ENCODE measurements around the gene KCNN3. TPM values are rescaled to one million over a fixed set of nuclear protein-coding genes. Genes with fewer than 3 reads are reported as not detected.

The KCNN3 gene
- total RNA-seq, 1 donor from 2014 or later: 0.84 TPM

DNA sequence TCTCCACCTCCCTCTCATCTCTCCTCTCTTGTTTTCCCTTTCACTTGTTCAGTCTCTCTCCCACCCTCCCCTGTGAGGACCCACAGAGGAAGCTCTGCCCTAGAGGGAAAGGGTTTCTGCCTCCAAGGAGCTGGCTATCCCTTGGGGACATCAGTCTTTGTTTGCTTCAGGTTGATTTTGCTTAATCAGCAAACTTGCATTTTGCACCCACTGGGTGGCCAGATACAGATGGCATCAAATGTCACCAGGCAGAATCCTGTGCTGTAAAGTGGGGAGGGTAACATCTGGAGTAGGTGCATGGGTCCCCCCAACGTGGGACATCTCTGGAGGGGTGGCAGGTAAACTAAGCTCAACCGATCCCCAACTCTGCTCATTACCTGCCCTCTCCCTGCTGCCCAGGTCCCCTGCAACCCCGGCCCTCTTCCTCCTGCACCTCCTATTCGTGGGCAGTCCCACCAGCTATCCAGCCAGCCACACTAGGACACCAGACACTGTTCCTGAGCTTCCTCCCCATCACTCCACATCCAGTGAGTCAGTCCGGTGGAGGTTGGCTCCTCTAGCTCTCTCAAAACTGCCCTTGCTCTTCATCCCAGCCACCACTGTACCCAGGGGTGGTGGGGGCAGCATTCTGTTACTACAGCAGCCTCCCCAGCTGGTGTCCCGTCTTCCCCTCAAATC, 123.3 kb downstream of the KCNN3 start:
- Mint-ChIP-seq H3K36me3 (ENCODE audit: low read depth) (no peaks in the 10 kb centered on the region), H3K27ac (ENCODE audit: unreplicated experiment) (peak overlapping the region; percentile 90), H3K9me3 (peaks cover 3% of the 10 kb centered on the region), H3K27me3 (ENCODE audit: low read depth) (peaks cover 36% of the 10 kb centered on the region), H3K4me1 (peaks cover 31% of the 10 kb centered on the region), H3K4me3 (no peak overlapping the region)
- no peak for DNase-seq (ENCODE audit: low read depth, low spot score)
- TF ChIP-seq, protein P1, sequence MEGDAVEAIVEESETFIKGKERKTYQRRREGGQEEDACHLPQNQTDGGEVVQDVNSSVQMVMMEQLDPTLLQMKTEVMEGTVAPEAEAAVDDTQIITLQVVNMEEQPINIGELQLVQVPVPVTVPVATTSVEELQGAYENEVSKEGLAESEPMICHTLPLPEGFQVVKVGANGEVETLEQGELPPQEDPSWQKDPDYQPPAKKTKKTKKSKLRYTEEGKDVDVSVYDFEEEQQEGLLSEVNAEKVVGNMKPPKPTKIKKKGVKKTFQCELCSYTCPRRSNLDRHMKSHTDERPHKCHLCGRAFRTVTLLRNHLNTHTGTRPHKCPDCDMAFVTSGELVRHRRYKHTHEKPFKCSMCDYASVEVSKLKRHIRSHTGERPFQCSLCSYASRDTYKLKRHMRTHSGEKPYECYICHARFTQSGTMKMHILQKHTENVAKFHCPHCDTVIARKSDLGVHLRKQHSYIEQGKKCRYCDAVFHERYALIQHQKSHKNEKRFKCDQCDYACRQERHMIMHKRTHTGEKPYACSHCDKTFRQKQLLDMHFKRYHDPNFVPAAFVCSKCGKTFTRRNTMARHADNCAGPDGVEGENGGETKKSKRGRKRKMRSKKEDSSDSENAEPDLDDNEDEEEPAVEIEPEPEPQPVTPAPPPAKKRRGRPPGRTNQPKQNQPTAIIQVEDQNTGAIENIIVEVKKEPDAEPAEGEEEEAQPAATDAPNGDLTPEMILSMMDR (conservative IDR thresholded peaks at IDR 0.05): no peak

DNA sequence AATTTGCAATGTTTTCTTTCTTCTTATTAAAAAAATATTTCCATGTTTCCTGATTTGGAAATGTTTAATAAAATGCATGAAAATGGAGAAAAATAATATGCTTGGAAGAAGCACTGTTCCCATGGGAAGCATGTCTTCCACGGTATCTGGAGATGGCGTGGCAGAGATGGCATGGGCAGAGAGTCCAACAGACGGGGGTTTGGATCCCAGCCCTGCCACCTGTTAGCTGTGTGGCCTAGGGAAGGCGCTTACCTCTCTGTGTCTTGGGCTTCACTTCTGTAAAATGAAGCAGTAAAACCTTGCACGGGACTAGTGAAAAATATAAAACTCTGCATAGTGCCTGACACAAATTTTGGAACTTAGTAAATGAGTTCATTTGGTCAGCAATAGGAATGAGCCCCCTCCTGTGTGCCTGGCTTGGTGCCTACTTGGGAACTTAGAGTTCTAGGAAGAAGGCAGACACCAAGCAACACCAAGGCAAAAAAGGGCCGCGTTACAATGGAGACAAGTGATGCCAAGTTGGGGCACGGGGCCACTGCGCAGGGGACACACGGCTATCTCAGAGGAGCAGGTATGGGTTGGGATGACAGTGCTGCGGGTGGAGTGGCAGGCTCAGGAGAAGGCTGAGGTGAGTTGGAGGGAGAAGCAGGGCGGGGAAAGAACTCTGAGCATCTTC, 124.2 kb downstream of the KCNN3 start:
- no peak for DNase-seq (ENCODE audit: low read depth, low spot score)
- Mint-ChIP-seq H3K27ac (ENCODE audit: unreplicated experiment) (no peak overlapping the region), H3K9me3 (peaks cover 6% of the 10 kb centered on the region), H3K4me1 (peaks cover 27% of the 10 kb centered on the region), H3K27me3 (ENCODE audit: low read depth) (peaks cover 32% of the 10 kb centered on the region), H3K4me3 (no peak overlapping the region), H3K36me3 (ENCODE audit: low read depth) (no peaks in the 10 kb centered on the region)
- TF ChIP-seq, protein P1 (conservative IDR thresholded peaks at IDR 0.05): no peak

DNA sequence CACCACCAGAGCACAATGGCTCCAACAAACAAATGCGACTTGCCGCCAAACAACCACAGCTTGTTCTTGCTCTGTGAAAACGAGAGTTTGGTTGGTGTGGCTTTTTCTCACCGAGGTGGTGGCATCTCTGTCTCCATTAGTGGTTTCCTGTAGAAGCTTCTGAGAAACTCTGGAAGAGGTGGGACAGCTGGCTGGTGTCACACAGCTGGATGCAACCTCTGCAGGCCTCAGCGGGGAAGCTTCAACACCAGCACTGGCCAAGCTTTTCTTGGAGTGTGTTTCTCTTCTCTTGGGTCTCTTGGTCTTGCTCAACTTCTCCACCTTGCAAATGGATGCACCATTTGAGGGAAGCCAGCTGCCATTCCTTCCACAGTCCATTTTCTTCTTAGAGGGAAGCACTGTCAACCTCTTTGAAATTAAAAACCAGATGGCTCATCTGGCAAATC, 124.8 kb downstream of the KCNN3 start:
- no peak for DNase-seq (ENCODE audit: low read depth, low spot score)
- Mint-ChIP-seq H3K36me3 (ENCODE audit: low read depth) (no peaks in the 10 kb centered on the region), H3K27ac (ENCODE audit: unreplicated experiment) (no peak overlapping the region), H3K4me3 (no peak overlapping the region), H3K9me3 (peaks cover 7% of the 10 kb centered on the region), H3K4me1 (peaks cover 27% of the 10 kb centered on the region), H3K27me3 (ENCODE audit: low read depth) (peaks cover 32% of the 10 kb centered on the region)
- TF ChIP-seq, protein P1 (conservative IDR thresholded peaks at IDR 0.05): no peak

DNA sequence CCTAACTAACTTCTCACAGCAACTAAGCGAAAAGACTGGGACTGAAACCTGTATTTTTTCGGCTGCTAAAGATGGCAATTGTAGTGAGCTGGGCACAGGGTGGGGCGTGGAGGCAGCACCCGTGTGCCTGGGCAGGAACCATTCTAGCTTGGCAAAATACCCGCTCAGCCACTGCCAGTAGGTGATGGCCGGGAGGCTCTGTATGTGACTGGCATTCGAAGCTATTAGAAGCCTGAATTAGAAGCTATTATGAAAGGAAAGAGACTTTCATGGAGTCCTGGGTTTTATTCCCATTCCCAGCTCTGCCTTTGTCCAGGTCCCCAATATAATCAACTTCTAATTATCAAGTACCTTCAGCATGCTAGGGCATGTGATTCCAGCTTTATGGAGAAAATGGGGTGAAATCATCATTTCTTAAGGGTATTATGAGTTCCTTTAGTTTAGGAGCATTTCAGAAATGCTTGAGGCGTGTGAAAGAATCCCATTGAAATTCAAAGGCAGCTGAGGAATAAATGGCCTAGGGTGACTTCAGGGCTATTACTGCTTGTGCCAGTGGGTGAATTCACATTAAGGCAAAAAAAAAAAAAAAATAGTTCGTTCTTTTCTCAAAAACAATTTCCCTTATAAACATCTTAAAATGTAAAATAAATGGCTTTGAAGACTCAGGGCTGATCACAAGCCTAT, 125.6 kb downstream of the KCNN3 start:
- H3K36me3 Mint-ChIP-seq (ENCODE audit: low read depth): no peaks in the 10 kb centered on the region
- DNase-seq (ENCODE audit: low read depth, low spot score): no peak
- H3K27me3 Mint-ChIP-seq (ENCODE audit: low read depth): peaks cover 32% of the 10 kb centered on the region
- H3K27ac Mint-ChIP-seq (ENCODE audit: unreplicated experiment): no peak overlapping the region
- TF ChIP-seq, protein P1 (conservative IDR thresholded peaks at IDR 0.05): no peak
- peaks cover 27% of the 10 kb centered on the region for H3K4me1 Mint-ChIP-seq
- H3K4me3 Mint-ChIP-seq: no peak overlapping the region
- H3K9me3 Mint-ChIP-seq: peaks cover 10% of the 10 kb centered on the region

DNA sequence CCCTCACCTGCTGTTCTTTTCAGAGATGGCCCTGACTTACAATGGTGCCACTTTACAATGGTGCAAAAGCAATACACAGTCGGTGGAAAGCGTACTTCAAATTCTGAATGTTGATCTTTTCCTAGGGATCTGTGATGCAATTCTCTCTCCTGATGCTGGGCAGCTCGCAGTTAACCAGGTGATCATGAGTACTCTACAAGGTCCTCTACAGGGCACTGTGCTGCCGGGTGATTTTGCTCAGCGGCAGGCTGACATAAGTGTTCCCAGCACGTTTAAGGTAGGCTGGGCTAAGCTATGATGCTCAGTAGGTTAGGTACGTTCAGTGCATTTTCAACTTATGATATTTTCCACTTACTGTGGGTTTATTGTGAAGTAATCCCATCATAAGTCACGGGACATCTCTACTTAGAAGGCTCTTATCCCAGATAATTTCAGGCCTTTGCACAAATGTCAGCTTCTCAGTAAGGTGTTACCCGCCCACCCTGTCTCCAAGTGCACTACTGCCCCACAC, 126.5 kb downstream of the KCNN3 start:
- Mint-ChIP-seq H3K36me3 (ENCODE audit: low read depth) (no peaks in the 10 kb centered on the region), H3K4me1 (peaks cover 18% of the 10 kb centered on the region), H3K9me3 (peaks cover 10% of the 10 kb centered on the region), H3K27me3 (ENCODE audit: low read depth) (peaks cover 28% of the 10 kb centered on the region), H3K27ac (ENCODE audit: unreplicated experiment) (no peak overlapping the region), H3K4me3 (no peak overlapping the region)
- TF ChIP-seq, protein P1 (conservative IDR thresholded peaks at IDR 0.05): no peak
- DNase-seq (ENCODE audit: low read depth, low spot score): no peak

Measured in neural crest cell (in vitro differentiated cells).